MV-4-11 (cell line): ENCODE results near the gene MYO18B.

Experiments used
- DNase-seq: peaks from one replicate; lab custom pipeline; 2025; lab: John Stamatoyannopoulos, UW

The MYO18B gene

DNA sequence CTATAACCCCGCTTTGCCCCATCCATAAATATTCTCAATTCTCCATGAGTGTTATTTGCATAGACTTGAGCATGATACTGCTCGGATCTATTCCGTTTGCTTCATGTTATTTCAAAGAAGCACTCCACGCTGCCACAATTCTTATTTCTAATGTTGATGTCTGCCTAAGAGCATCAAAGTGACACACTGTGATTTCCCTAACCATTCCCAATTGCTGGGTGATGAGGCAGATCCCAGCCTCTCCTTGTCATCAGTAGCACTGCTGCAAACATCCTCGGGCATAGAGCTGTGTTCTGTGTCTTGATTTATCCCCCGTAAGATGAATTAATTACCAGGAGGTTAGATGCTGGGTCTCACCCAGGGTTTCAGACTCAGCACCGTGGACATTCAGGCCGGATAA is 249.0 kb downstream of the MYO18B start:
- DNase-seq: no peak

DNA sequence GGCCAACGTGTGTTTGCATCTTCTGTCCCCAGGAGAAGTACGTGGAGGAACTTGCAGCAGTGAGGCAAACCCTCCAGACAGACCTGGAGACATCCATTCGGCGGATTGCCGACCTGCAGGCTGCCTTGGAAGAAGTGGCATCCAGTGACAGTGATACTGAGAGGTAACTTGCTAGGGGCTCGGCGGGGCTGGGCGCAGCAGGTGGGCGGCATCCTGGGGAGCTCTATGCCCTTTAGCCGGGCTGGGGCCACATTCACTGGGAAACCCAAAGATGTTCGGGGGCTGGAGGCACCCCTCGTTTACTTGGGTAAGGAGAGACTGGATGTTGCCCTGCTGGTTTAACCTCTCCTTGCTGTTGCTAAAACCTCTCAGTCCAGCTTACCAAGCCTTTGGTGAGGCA is 250.3 kb downstream of the MYO18B start:
- no peak for DNase-seq

DNA sequence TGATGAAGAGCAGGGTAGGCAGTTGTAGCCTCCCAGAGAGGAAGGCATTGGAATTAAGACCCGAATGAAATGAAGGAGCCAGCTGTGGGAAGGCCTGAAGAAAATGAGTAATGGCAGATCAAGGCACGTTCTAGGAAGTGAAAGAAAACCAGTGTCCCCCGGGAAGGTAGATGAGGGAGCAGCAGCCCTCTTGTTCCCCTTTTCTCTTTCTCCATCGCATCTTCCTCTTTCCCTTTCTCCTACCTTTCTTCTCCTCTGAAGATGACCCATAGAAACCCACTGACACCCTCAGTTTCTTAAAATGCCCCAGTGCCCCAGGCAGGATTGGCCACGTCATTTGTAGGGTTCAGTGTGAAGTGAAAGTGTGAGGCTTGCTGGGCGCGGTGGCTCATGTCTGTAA is 254.7 kb downstream of the MYO18B start:
- DNase-seq: peak; percentile 90

DNA sequence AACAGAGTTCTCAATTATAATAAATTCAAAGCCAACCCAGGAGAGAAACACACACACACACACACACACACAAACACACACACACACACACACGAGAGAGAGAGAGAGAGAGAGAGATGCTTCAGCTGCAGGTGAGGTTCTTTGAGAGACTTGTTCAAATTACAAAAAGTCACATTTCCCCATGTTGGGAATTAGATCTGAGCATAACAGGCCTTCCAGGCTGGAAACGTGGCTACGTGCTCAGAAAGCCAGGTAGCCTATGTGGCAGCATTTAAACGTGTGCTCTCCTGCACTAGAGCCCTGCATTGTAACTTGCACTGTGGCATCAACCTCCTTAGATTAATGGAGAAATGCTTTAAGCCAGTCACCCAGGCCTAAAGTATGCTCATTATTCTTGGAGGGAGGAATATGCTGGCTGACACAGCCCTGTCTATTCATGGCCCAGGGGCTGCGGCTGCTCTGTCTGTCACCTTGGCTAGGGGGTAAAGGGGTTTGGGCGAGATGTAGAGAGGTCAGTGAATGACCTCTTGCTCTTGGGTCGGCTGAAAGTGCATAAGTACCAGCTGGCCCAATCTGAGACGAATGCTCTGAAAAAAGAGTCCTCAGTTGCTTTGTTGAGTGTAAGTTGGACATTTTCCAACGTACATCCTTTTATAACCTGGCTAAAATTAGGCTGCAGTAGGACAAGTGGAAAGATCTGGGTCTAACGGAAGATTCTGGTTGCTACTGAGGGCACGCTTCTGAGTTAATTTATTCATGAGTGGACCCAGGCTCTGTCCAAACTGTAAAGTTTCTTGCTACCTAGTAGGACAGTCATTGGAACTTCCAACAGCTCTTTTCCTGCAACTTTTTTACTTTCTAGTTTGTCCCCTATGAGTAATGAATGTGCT is 256.1 kb downstream of the MYO18B start:
- no peak for DNase-seq

DNA sequence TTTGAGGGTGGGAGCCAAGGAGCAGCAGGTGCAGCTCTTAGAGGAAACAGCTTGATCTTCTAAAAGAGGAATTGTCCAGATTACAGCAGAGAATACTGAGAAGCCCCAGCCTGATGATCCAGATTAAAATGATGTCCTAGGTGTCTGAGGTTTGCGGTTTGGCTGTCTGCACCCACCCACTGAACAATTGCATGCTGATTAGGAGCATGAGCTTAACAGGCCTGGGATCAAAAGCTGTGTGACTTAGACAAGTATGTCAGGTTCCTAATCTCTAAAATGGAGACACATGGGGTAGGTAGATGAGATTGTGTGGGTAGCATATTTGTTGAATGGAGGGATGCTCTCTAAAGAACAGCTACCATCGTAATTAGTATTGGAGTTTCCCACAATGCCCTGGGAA is 260.5 kb downstream of the MYO18B start:
- no peak for DNase-seq

DNA sequence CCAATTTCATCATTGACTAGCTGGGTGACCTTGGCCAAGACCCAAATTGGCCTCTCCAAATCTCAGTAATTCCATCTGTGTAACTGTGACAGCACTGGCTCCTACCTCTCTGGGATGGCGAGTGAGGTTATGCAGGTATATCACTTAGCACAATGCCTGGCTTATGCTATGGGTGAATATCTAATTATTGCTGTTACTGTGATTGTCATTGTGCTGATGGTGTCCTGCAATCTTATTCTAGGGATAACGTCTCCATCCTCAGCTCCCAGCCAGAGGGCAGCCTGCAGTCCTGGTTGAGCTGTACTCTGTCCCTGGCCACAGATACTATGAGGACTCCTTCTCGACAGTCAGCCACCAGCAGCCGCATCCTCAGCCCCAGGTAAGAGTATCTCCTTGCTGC is 262.5 kb downstream of the MYO18B start:
- DNase-seq: no peak

DNA sequence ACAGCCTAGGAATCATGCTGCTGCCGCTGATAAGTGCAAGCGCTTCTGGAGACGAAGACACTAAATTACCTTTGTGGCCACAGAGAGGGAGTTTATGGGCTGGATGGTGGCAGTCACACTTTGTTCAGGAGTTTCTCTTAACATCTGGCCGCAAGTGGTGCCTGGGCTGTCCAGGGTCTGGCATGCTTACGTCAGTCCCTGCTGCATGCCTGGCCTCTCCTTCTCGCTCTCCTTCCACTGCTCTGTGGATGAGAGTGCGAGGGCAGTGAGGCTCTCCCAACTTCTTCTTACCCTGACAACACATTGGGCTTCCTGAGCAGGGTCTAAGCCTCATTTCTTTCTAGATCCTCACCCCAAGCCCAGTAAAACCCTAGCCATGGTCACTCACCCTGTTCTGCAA is 266.6 kb downstream of the MYO18B start:
- DNase-seq: no peak

DNA sequence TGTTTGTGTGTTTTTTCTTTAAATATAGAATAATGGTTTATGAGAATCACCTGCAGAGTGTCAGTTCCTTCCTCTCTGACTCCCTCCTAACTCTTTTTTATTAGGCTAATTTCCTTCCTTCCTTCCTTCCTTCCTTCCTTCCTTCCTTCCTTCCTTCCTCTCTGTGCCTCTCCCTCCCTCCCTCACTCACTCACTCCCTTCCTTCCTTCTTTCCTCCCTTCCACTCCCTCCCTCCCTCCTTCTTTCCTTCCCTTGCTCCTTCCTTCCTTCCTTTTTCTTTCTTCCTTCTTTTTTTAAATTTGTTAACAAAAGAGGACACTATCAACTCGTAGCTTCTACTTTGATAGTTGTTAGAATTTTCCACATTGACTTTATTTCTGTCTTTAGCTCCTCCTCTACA is 274.9 kb downstream of the MYO18B start:
- no peak for DNase-seq

DNA sequence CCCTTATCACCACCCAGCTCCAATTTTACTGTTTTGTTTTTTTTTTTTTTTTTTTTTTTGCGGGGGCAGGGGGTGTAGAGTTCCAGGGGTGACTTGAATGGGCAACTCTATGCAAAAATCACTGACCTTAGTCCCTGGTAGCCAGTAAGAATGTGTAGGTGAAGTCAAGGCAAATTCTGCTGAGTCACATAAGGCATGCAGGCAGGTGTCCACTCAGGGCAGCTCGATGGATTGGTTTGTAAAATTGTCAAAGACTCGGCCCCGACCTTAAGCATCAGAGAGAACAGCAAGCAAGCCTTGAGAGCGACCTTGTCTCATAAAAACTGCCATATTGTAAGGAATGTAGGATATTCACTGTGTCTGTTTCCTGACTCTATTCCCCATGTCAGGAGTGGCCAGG is 275.9 kb downstream of the MYO18B start:
- no peak for DNase-seq

DNA sequence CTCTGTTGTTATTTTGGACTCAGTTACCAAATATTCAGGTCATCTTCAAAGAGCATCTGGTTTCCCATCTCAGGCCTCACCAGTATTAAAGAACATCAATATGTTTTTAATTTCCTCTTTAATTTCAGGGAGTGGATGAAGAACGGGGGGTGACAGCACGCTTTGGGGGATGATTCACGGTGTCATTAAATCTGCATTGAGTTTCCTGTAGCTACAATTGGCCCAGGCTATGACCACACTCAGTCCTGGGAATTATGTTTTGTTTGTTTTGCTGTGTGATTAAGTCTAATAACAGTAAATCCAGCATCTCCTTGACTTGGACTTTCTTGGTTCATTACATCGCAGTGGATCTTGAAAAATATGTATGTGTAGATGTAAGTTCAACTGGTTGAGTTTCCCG is 277.6 kb downstream of the MYO18B start:
- no peak for DNase-seq

DNA sequence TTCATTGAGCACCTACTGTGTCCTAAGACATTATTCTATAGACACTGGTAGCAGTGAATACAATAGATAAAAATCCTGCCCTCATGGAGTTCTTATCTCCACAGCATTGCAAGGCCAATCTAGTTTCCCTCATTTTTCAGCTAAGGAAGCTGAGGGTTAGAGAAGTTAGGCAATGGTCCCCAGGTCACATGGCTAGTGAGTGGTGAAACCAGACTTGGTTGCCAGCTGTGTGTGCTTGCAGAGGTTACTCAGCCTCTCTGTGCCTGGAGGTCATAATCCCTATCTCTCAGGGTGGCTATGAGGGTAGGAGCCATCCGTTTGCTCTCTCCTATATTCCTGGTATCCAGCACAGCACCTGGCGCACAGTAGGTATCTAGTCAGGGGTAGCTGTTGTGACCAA is 279.5 kb downstream of the MYO18B start:
- no peak for DNase-seq

DNA sequence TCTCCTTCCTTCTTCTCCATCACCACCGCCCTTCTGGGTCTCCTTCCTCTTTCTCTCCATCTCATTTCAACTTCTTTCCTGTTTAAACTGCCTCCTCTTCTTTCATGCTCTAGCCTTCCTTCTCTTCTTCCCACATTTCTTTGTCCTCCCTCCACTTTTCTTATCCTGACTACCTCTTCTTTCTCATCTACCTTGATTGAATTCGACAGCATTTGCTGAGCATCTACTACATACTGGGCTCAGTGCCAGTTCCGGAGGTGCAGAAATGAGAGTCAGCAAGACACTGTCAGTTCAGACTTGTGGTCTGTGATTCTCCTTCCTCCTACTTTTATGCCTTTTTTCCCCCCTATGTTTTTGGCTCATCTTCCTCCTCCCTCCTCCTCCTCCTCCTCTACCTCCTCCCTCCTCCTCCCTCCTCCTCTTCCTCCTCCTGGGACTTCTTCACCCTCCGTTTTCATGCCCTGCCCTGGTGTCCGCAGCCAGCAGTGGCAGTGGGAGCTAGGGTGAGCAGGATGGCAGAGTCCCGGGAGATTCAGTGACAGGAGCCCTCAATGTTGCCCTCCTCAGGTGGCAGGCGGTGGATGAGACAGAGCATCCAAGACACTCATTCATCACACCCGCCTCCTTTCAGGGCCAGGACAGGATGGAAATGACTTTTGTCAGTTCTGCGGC is 281.3 kb downstream of the MYO18B start:
- DNase-seq: no peak

DNA sequence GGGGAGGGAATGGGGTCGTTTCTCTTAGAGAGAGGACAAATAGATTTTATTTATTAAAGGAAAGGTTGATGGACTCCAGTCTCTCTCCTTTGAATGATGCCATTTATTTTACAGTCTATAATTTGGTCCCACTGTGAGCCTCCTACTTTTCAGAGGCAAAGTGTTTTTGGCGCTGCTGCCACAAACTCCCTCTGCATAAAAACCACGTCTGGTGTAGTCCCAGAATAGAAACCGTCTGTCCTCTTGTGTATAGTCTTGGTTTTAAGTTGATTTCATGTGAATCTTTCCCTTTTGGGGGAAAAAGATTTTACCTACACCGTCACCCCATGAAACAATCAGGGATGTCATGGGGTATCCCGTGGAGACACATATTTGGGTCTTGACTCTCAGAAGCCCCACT is 283.6 kb downstream of the MYO18B start:
- no peak for DNase-seq

DNA sequence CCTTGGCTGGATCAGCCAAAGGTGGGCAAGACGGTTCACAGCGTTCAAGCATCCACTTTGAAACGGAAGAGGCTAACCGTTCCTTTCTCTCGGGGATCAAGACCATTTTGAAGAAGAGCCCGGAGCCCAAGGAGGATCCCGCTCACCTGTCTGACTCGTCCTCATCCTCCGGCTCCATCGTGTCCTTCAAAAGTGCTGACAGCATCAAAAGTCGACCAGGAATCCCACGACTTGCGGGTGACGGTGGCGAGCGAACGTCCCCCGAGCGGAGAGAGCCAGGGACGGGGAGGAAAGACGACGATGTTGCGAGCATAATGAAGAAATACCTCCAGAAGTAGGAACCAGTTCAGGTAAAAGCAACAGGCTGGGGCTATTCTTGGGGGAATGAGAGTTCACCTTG is 285.4 kb downstream of the MYO18B start:
- no peak for DNase-seq

DNA sequence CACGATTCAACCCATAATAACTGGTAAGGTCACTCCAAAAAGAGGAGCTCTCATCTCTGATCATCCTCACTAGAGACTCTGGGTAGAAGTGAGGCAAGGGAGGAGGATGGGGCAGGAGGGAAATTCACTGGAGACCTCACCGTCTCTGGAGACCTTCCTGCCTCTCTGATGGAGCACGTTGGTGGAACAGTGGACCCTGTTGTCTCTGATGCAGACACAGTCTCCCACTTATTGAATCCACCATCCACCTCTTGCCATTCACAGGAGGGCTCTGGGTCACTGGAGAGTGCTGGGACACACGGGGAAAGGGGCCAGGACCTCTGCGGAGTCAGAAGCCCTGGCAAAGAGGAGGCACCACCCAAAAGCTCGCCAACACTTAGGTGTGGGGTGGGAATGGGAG is 289.7 kb downstream of the MYO18B start:
- no peak for DNase-seq

DNA sequence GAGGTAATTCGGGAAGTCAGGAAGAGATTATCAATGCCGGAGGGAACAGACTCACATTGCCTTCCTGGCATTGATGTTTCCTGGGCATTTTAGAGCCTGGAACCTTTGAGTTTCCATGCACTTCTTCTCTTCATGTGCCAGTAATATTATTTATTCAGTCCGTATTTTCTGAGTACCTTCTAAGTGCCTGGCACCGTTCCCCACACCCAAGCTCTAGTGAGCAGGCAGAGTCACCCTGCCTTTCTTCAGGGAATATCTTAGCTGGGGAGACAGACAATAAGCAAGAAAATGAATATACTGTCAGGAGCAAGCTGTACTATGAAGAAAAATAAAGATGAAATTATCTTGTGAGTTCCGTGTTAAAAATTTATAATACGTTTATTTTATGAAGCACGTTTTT is 291.1 kb downstream of the MYO18B start:
- DNase-seq: no peak

DNA sequence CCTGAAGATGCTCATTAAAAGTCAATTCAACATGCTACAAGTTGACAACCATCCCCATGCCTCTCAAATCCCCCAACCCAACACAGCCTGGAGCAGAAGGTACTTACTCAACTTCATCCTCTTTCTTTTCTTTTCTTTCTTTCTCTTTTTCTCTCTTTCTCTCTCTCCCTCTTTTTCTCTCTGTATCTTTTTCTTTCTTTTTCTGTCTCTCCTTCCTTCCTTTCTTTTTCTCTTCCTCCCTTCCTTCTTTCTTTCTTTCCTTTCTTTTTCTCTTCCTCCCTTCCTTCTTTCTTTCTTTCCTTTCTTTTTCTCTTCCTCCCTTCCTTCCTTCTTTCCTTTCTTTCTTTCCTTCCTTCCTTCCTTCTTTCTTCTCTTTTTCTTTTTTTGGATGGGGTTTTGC is 291.6 kb downstream of the MYO18B start:
- no peak for DNase-seq

DNA sequence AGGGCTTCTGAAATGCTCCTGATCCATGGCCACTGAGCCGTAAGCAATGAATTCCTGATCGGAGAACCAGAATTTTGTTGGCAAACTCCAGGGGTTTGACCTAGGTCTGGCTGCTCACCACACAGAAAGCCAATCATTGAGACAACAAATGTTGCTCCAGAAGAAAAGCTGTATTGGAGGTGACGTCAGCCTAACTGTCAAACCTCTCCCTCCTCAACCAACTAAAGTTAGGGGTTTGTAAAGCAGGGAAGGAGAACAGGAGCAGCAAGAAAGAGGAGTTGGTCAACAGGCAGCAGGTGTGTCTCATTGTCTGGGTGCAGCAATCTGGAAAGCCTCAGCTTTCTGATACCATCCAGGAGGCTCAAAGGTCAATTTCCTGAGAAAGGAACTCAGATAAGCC is 293.5 kb downstream of the MYO18B start:
- no peak for DNase-seq

DNA sequence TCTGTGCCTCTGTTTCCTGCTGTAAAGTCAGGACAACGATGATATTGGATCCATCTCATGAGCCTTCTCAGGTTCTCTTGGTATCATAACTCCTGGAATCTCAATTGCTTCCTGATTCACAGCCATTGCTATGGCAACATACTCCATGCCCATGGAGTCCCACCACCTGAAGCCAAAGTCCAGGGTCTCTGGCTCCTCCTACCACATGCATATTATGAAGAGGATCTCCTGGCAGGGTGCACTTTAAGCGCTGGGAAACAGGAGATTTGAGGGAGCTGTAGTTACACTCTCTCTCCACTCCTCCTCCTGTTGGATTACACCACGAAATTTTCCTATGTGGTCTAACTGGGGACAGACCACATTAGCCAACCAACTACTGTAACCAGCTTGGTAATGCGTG is 296.4 kb downstream of the MYO18B start:
- DNase-seq: no peak

DNA sequence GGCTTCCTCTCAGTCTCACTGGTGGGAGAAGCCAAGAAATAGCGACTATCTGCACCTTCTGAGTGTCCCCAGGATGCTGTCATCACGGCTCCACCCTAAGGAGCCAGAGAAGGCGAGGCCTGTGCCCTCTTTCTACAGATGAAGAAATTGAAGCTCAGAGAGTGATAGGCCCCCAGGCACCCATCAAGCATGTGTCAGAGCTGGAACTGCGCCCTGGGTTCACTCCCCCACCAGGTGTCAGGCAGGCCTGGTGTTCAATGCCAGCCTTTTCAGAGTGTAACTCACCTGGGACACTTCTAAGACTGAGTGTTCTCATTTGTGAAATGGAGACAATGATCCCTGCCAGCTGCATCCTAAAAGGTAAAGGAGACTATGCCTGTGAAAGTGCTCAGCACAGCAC is 299.9 kb downstream of the MYO18B start:
- no peak for DNase-seq

DNA sequence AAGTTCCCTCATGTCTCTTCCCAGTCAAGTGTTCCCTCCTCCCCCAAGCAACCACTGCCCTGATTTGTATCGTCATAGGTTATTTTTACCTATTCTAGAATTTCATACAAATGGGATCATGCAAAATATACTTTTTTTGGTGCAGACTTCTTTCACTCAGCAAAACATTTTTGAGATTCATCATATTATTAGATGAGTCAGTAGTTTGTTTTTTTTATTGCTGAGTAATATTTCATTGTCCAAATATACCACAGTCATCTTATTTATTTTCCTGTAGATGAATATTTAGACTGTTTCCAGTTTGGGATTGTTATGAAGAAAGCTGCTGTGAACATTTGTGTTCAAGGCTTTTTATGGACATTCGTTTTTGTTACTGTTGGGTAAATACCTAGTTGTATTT is 301.0 kb downstream of the MYO18B start:
- DNase-seq: no peak

DNA sequence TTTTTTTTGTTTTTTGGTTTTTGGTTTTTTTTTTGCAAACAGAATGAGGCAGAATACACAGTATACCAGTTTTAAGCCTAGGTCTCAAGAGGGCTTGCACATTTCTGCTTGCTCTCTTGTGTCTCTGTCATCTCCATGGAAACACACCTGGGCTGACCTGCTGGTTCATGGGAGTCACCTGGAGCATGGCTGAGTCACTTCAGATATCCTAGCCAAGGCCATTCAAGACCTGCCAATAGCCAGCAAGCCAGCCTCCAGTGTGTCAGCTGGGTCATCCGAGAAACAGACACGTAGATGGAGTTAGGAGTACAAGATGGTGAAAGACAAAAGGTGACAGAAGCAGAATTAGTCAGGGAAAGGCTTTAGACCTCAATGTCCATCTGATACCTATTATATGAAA is 303.1 kb downstream of the MYO18B start:
- no peak for DNase-seq

DNA sequence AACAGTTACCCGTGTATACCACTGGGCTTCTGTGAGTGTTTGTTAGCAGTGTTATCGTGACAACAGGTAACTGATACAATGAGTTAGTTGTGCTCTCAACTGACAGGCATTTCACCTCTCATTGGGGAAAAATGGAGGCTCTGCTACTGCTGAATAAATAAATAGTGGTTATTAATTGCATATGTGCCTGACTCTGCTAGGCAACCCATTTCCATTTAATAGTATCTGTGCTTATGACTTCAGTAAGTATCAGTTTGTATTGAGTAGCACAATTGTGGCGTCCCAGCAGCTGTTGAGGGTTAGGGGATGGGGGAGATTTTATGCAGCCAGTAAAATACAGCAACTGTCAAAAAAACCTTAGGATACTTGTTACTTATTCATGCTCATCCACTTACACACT is 303.9 kb downstream of the MYO18B start:
- no peak for DNase-seq

DNA sequence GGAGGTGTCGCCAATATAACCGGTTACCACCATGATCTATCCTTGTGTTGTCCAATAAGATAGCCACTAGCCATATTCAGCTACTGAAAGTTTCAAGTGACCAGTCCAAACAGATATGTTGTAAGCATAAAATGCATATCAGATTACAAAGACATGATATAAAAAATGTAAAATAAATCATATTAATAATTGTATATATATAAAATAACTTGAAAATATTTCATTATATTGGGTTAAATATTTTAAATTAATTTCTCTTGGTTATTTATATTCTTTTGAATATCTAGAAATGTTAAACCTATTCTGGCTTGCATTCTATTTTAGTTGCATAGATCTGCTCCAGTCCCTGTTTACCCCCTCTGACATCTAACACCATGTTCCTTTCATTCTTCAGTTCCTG is 305.5 kb downstream of the MYO18B start:
- no peak for DNase-seq
